AG04450 (cell line): ENCODE measurements around the gene MCF2L. TPM values are rescaled to one million over a fixed set of nuclear protein-coding genes. Genes with fewer than 3 reads are reported as not detected.

Source experiments
- CTCF ChIA-PET: fragments of 300-600, 350-600 bp; formaldehyde crosslinking; extraction: SDS; loops from one replicate; lab custom pipeline; 2022; ENCODE audit warnings: antibody characterized with exemption, inconsistent platforms; lab: Charles Lee
- POLR2A ChIA-PET: fragments of 350-600 bp; formaldehyde crosslinking; extraction: SDS; loops from one replicate; lab custom pipeline; 2021; ENCODE audit warnings: antibody characterized with exemption, inconsistent platforms; lab: Yijun Ruan, JAX
- DNase-seq: peaks from one replicate; pipeline ENCODE4 v3.0.0-alpha.2; 2011; ENCODE audit warnings: low read depth, low spot score
- H3K27ac ChIP-seq: one replicate; pipeline ENCODE4 v1.5.1; 2012; ENCODE audit warnings: low read depth, low read length, control low read depth
- H3K27me3 ChIP-seq: one replicate; pipeline ENCODE4 v1.6.0; 2012; ENCODE audit warnings: low read length; ENCODE audit not compliant: control insufficient read depth, insufficient read depth
- H3K4me3 ChIP-seq: 2 replicates; pipeline ENCODE4 v1.5.1; 2011; ENCODE audit warnings: mild to moderate bottlenecking, low read depth, low read length, control low read depth
- H3K9me3 ChIP-seq: 2 replicates; pipeline ENCODE4 v1.5.1; 2012; ENCODE audit warnings: low read length; ENCODE audit not compliant: control insufficient read depth, insufficient read depth
- CTCF ChIP-seq: IDR thresholded peaks from 2 replicates; pipeline ENCODE4 v1.5.1; 2011; ENCODE audit warnings: low read depth, low read length, control low read depth, inconsistent platforms
- polyA plus RNA-seq: library from polyadenylated mRNA; depleted of rRNA; stranded (reverse); fragments of >200 nt; gene quantifications from 2 replicates; pipeline ENCODE4 v1.2.3, GENCODE V29; 2011

The MCF2L gene
- polyA plus RNA-seq, 1 experiment = 0.04 TPM

GRCh38 chr13:113072376-113072775, 103.4 kb downstream of the MCF2L start:
- TF ChIP-seq CTCF = no peak
- POLR2A ChIA-PET = no interaction called here
- CTCF ChIA-PET = interaction anchor here (0.6 kb wide), 1 partner anchor 153 kb away, joined by 4 read pairs; no protein-coding TSS in a partner anchor
- Histone ChIP-seq H3K4me3 (no peak overlapping the region), H3K9me3 (peaks cover 2% of the 10 kb centered on the region; the same call in 1 of the 2 replicates), H3K27ac (no peak overlapping the region), H3K27me3 (peaks cover 4% of the 10 kb centered on the region)
- no peak for DNase-seq

GRCh38 chr13:113073942-113074341, 104.9 kb downstream of the MCF2L start:
- no peak overlapping the region for H3K27ac ChIP-seq
- CTCF ChIA-PET = interaction anchor here (0.8 kb wide), 1 partner anchor 15 kb away, joined by 3 read pairs; no protein-coding TSS in a partner anchor
- no peak for DNase-seq
- TF ChIP-seq CTCF = no peak
- no peak overlapping the region for H3K4me3 ChIP-seq
- peaks cover 5% of the 10 kb centered on the region; the same call in 1 of the 2 replicates for H3K9me3 ChIP-seq
- peaks cover 4% of the 10 kb centered on the region for H3K27me3 ChIP-seq
- POLR2A ChIA-PET = no interaction called here

DNA sequence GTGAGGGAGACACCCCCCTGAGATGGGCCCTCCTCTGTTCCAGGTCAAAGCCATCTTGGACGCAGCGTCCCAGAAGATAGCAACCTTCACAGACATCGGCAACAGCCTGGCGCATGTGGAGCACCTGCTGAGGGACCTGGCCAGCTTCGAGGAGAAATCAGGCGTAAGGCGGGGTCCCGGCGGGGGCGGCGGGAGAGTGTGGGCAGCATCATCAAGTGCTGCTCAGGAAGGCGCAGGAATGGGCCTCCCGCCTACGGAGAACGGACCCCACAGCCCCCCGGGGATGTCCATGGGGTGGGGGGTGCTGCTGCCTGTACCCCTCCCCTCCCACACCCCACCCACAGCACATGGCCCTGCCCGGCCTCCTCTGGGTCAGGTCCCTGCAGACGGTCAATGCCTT, 105.4 kb downstream of the MCF2L start:
- TF ChIP-seq CTCF = no peak
- POLR2A ChIA-PET = no interaction called here

GRCh38 chr13:113074876-113075275, 105.9 kb downstream of the MCF2L start:
- CTCF ChIA-PET = no interaction called here
- peaks cover 5% of the 10 kb centered on the region; the same call in 1 of the 2 replicates for H3K9me3 ChIP-seq

More for the DNA sequence above, 105.4 kb downstream of the MCF2L start:
- CTCF ChIA-PET = no interaction called here
- Histone ChIP-seq H3K27ac (no peak overlapping the region), H3K27me3 (peaks cover 4% of the 10 kb centered on the region), H3K9me3 (peaks cover 5% of the 10 kb centered on the region; the same call in 1 of the 2 replicates), H3K4me3 (no peak overlapping the region)
- DNase-seq = no peak

More at GRCh38 chr13:113074876-113075275, 105.9 kb downstream of the MCF2L start:
- no peak for DNase-seq
- H3K27me3 ChIP-seq = peaks cover 4% of the 10 kb centered on the region
- no peak for TF ChIP-seq CTCF
- no peak overlapping the region for H3K4me3 ChIP-seq
- H3K27ac ChIP-seq = no peak overlapping the region
- POLR2A ChIA-PET = no interaction called here
